AG04449 (cell line): ENCODE measurements around the gene ZNF672.

Source experiments
- CTCF ChIA-PET: fragments of 350-600 bp; formaldehyde crosslinking; extraction: SDS; loops from one replicate; lab custom pipeline; 2021; ENCODE audit warnings: antibody characterized with exemption; lab: Yijun Ruan, JAX
- POLR2A ChIA-PET: fragments of 400-600, 350-600 bp; formaldehyde crosslinking; extraction: SDS; loops from one replicate; lab custom pipeline; 2020; ENCODE audit warnings: antibody characterized with exemption, inconsistent platforms; lab: Yijun Ruan, JAX
- DNase-seq: peaks from one replicate; pipeline ENCODE4 v3.0.0-alpha.2; 2010; ENCODE audit warnings: low read depth, low spot score
- H3K4me3 ChIP-seq: 2 replicates; pipeline ENCODE4 v1.5.1; 2011; ENCODE audit warnings: low read depth, mild to moderate bottlenecking, control low read depth, low read length
- CTCF ChIP-seq: IDR thresholded peaks from one replicate; pipeline ENCODE4 v1.5.1; 2011; ENCODE audit warnings: mild to moderate bottlenecking, moderate library complexity, low read length, control low read depth, inconsistent platforms; ENCODE audit not compliant: insufficient read depth; ENCODE audit errors: missing control alignments

The ZNF672 gene

GRCh38 chr1:248812736-248813425, 25.1 kb upstream of the ZNF672 start:
- DNase-seq: no peak
- CTCF ChIA-PET: no interaction called here
- POLR2A ChIA-PET: no interaction called here
- no peak overlapping the region for H3K4me3 ChIP-seq
- no peak for TF ChIP-seq CTCF

GRCh38 chr1:248813546-248813945, 24.5 kb upstream of the ZNF672 start:
- no peak overlapping the region for H3K4me3 ChIP-seq
- no peak for TF ChIP-seq CTCF
- ChIA-PET POLR2A (no interaction called here), CTCF (no interaction called here)
- no peak for DNase-seq

GRCh38 chr1:248814351-248814750, 23.7 kb upstream of the ZNF672 start:
- ChIA-PET POLR2A (no interaction called here), CTCF (no interaction called here)
- no peak for DNase-seq
- H3K4me3 ChIP-seq: no peak overlapping the region
- TF ChIP-seq CTCF: no peak

- ChIA-PET CTCF (interaction anchor here (0.6 to 2.0 kb wide), 2 partner anchors 9 kb away, joined by 3 to 9 read pairs; no protein-coding TSS in a partner anchor), POLR2A (no interaction called here)
- DNase-seq: no peak
- H3K4me3 ChIP-seq: no peak overlapping the region
- no peak for TF ChIP-seq CTCF
These were observed 22.5 kb upstream of the ZNF672 start for GRCh38 chr1:248815407-248816034.

- DNase-seq: no peak
- ChIA-PET CTCF (interaction anchor here (2.0 kb wide), 1 partner anchor 10 kb away, joined by 9 read pairs; no protein-coding TSS in a partner anchor), POLR2A (no interaction called here)
- TF ChIP-seq CTCF: no peak
- no peak overlapping the region for H3K4me3 ChIP-seq
These were observed 21.8 kb upstream of the ZNF672 start for GRCh38 chr1:248816042-248816851.

- DNase-seq: no peak
- CTCF ChIA-PET: interaction anchor here (2.0 kb wide), 1 partner anchor 11 kb away, joined by 9 read pairs; no protein-coding TSS in a partner anchor
- H3K4me3 ChIP-seq: no peak overlapping the region
- POLR2A ChIA-PET: no interaction called here
- no peak for TF ChIP-seq CTCF
These were observed 21.0 kb upstream of the ZNF672 start for GRCh38 chr1:248817065-248817464.
